Mesothelial cell of epicardium (in vitro differentiated cells): ENCODE results near the gene DCP2. TPM values are rescaled to one million over a fixed set of nuclear protein-coding genes. Genes with fewer than 3 reads are reported as not detected.

Source experiments
- DNase-seq, 2 experiments: peaks; one replicate each; pipeline ENCODE4 v3.0.0; 2021; ENCODE audit warnings: low spot score in 2 of 2; ENCODE audit not compliant: unreplicated experiment in 2 of 2
- H3K27ac Mint-ChIP-seq: 2 replicates; pipeline ENCODE4 v1.8.0; 2021; ENCODE audit warnings: mixed read lengths
- H3K27me3 Mint-ChIP-seq: 2 replicates; pipeline ENCODE4 v1.8.0; 2021; ENCODE audit warnings: low read depth, mixed read lengths
- H3K36me3 Mint-ChIP-seq: 2 replicates; pipeline ENCODE4 v1.8.0; 2021; ENCODE audit warnings: mixed read lengths
- H3K4me1 Mint-ChIP-seq: 2 replicates; pipeline ENCODE4 v1.8.0; 2021; ENCODE audit warnings: mixed read lengths
- H3K4me3 Mint-ChIP-seq: 2 replicates; pipeline ENCODE4 v1.8.0; 2021; ENCODE audit warnings: mild to moderate bottlenecking, moderate library complexity, mixed read lengths
- H3K9me3 Mint-ChIP-seq: 2 replicates; pipeline ENCODE4 v1.8.0; 2021; ENCODE audit warnings: mixed read lengths
- total RNA-seq: library from RNA; stranded (reverse); gene quantifications from 3 replicates; pipeline ENCODE4 v1.2.1, GENCODE V29; 2021
- TF ChIP-seq, protein P1 (sequence below): fragments of 200-600 bp; sonication (generic); IDR thresholded peaks from one replicate; pipeline ENCODE4 v1.5.0; 2021; ENCODE audit warnings: antibody characterized with exemption; ENCODE audit not compliant: unreplicated experiment

DCP2 gene
- total RNA-seq, 1 donor from 2014 or later: 88.5 TPM

DNA sequence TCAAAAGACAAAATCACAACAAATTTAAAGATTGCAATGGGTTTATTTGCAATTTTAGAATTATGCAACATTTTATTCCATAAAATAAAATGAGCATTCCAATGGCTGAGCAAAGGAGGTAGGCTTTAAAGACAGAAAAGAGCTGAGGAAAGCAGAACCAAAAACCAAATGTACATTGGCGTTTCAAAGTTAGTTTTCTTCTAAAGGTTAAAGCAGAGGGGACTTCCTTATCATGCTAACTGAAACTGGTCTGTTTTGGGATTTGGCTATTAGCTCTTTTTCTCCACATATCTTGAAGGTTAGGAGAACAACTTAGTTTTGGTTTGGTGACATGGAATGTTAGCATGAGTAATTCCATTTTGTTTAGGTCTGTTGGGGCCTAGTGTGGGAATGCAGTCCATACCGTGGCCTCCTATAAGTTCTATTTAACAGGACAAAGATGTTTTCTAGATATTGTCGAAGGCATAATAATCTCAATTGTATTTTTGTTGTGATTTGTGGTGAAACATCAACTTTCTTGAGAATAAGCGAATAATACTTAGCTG is 20.3 kb downstream of the DCP2 start:
- H3K27me3 Mint-ChIP-seq: no peaks in the 10 kb centered on the region
- no peak overlapping the region for H3K4me3 Mint-ChIP-seq
- no peak overlapping the region for H3K27ac Mint-ChIP-seq
- TF ChIP-seq, protein P1, sequence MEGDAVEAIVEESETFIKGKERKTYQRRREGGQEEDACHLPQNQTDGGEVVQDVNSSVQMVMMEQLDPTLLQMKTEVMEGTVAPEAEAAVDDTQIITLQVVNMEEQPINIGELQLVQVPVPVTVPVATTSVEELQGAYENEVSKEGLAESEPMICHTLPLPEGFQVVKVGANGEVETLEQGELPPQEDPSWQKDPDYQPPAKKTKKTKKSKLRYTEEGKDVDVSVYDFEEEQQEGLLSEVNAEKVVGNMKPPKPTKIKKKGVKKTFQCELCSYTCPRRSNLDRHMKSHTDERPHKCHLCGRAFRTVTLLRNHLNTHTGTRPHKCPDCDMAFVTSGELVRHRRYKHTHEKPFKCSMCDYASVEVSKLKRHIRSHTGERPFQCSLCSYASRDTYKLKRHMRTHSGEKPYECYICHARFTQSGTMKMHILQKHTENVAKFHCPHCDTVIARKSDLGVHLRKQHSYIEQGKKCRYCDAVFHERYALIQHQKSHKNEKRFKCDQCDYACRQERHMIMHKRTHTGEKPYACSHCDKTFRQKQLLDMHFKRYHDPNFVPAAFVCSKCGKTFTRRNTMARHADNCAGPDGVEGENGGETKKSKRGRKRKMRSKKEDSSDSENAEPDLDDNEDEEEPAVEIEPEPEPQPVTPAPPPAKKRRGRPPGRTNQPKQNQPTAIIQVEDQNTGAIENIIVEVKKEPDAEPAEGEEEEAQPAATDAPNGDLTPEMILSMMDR: no peak
- peaks cover 10% of the 10 kb centered on the region for H3K36me3 Mint-ChIP-seq
- peaks cover 4% of the 10 kb centered on the region for H3K4me1 Mint-ChIP-seq
- H3K9me3 Mint-ChIP-seq: no peaks in the 10 kb centered on the region
- DNase-seq: no peak

DNA sequence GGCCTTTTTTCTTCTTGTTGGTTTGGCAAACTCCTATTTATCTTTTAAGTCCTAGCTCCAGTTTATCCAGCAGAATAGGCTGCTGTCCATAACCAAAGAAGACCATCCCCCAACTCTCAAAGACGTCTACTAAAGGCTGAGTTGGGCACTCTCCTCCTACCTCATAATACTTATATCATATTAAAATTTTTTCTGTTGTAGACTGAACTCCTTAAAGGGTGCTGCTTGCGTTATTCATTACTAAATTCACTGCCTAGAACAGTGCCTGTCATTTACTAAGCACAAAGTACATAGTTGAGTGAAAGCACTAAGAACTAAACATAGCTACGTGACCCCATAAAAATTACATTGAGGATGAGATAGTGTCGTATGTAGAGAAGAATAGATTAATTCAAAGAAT is 21.7 kb downstream of the DCP2 start:
- no peak for DNase-seq
- Mint-ChIP-seq H3K4me1 (peaks cover 4% of the 10 kb centered on the region), H3K27ac (no peak overlapping the region), H3K9me3 (no peaks in the 10 kb centered on the region), H3K4me3 (no peak overlapping the region), H3K27me3 (no peaks in the 10 kb centered on the region), H3K36me3 (peaks cover 14% of the 10 kb centered on the region)
- TF ChIP-seq, protein P1: no peak

DNA sequence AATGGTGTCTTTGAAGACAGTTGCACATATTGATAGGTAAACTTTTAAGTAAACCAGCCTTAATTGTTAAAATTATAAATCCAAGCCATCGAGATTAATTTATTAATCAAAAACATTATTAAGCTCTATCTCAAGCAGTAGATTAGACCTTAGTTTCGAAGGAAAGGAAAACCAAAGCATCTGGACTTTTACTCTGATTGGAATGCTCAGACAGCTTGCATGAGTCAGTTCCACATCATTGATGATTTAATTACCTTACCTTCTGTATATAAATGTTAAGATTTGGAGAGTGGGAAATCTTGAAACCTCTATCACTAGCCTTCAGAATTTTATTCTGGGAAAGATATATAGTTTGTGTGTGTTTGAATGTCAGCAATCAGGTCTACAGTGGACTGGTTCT is 23.9 kb downstream of the DCP2 start:
- Mint-ChIP-seq H3K27me3 (no peaks in the 10 kb centered on the region), H3K9me3 (no peaks in the 10 kb centered on the region), H3K27ac (no peak overlapping the region), H3K4me3 (no peak overlapping the region), H3K36me3 (peaks cover 24% of the 10 kb centered on the region), H3K4me1 (peaks cover 4% of the 10 kb centered on the region)
- TF ChIP-seq, protein P1: no peak
- no peak for DNase-seq

DNA sequence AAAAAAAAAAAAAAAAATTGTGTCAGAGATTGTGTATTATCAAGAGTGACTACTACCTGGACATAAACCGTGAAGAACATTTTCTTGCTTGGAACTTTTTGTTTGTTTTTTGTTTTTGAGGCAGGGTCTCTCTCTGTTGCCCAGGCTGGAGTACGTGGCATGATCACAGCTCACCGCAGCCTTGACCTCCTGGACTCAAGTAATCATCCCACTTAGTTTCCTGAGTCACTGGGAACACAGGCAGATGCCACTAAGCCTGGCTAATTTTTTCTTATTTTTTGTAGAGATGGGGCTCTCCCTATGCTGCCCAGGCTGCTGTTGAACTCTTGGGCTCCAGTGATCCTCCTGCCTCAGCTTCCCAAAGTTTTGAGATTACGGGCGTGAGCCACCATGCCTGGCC is 25.8 kb downstream of the DCP2 start:
- Mint-ChIP-seq H3K27ac (no peak overlapping the region), H3K36me3 (peaks cover 26% of the 10 kb centered on the region), H3K9me3 (no peaks in the 10 kb centered on the region), H3K27me3 (no peaks in the 10 kb centered on the region), H3K4me1 (peaks cover 1% of the 10 kb centered on the region), H3K4me3 (no peak overlapping the region)
- TF ChIP-seq, protein P1: no peak
- no peak for DNase-seq

DNA sequence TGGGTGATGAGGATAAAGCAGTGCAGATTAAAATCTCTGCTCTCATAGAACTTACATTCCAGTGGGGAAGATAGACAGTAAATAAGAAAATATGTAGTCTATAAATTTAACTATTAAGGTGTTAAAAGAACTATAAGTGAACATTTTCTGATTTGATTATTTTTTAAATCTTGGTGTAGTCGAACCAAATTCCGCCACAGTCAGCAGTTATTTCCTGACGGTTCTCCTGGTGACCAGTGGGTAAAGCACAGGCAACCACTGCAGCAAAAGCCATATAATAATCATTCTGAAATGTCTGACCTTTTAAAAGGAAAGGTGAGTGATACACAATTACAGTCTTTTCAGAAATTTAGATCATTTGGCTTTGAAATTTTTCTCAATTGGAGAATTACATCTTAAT is 27.2 kb downstream of the DCP2 start:
- Mint-ChIP-seq H3K4me3 (no peak overlapping the region), H3K4me1 (no peaks in the 10 kb centered on the region), H3K27ac (no peak overlapping the region), H3K36me3 (peaks cover 27% of the 10 kb centered on the region), H3K9me3 (no peaks in the 10 kb centered on the region), H3K27me3 (no peaks in the 10 kb centered on the region)
- DNase-seq: no peak
- TF ChIP-seq, protein P1: no peak

DNA sequence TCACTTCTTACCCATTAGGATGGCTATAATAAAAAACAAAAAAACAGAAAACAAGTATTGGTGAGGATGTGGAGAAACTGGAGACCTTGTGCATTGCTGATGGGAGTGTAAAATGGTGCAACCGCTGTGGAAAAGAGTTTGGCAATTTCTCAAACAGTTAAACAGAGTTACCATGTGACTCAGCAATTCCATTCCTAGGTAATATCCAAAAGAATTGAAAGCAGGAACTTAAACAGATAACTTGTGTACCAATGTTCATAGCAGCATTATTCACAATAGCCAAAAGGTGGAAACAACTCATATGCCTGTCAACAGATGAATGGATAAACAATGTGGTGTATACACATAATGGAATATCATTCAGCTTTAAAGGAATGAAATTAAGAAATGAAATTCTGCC is 28.9 kb downstream of the DCP2 start:
- no peak overlapping the region for H3K27ac Mint-ChIP-seq
- no peaks in the 10 kb centered on the region for H3K4me1 Mint-ChIP-seq
- no peaks in the 10 kb centered on the region for H3K9me3 Mint-ChIP-seq
- H3K36me3 Mint-ChIP-seq: peaks cover 33% of the 10 kb centered on the region
- TF ChIP-seq, protein P1: no peak
- DNase-seq: no peak
- no peak overlapping the region for H3K4me3 Mint-ChIP-seq
- no peaks in the 10 kb centered on the region for H3K27me3 Mint-ChIP-seq
